Thyroid gland (tissue), 4 donors: ENCODE results near the gene MRPL43.

Experiments used
- CTCF ChIP-seq, 6 experiments: fragments of 200-600 bp in 3 of 6; fragments of 450-650 bp in 3 of 6; sonication (generic) in 3 of 6; IDR thresholded peaks; one replicate each; pipeline ENCODE4 v1.5.1; 2016 to 2019; ENCODE audit warnings: antibody characterized with exemption in 6 of 6, mild to moderate bottlenecking in 2 of 6, inconsistent platforms in 1 of 6, moderate library complexity in 1 of 6
- POLR2A ChIP-seq, 2 donors: fragments of 450-650 bp; IDR thresholded peaks; one replicate each; pipeline ENCODE4 v1.6.1; 2017; ENCODE audit warnings: antibody characterized with exemption in 2 of 2, mild to moderate bottlenecking in 2 of 2, moderate library complexity in 1 of 2

DNA sequence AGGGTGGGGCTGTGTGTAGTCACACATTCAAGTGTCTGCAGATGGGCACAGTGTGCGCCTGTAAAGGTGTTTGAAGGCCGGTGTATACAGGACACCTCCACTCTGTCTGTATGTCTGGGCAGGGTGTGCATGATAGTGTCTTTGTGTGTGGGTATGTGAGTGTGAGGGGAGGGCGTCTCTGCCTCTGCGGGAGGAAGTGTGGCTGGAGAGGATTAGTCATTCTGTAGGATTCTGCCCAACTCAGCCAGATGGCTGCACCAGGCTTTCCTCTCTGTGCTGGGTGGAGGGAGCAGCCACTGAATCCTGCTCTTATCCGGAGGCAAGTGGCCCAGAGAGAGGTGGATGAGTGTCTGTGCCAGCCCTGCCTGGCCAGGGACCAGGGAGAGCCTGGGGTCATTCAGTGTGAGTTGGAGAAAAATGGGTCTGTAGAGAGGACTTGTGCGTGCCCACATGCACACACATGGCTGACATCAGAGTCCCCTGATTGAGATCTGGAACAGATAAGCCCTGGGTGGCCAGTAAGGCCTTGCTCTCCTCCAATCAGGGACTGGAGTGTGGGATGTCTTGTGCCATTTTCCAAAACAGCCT lies 45.4 kb upstream of the MRPL43 start:
- TF ChIP-seq CTCF (IDR thresholded peaks at IDR 0.05) (no peak), POLR2A (IDR thresholded peaks at IDR 0.05) (no peak)
